H1 (cell line): Measurements from ENCODE around the gene WDR1.

Source experiments
- ATF2 ChIP-seq: IDR thresholded peaks from 2 replicates; pipeline ENCODE4 v1.6.1; 2012; ENCODE audit warnings: low read length, inconsistent platforms
- BRCA1 ChIP-seq: IDR thresholded peaks from 2 replicates; pipeline ENCODE4 v1.6.1; 2012; ENCODE audit warnings: low read depth, low read length, improper control_type of control experiment
- CREB1 ChIP-seq: IDR thresholded peaks from 2 replicates; pipeline ENCODE4 v1.6.1; 2012; ENCODE audit warnings: inconsistent platforms
- CTCF ChIP-seq, 3 experiments: IDR thresholded peaks; 1 replicate in 2 of 3; 2 replicates in 1 of 3; pipeline versions ENCODE4 v1.5.1 to v1.6.1; 2011; ENCODE audit warnings: low read length in 3 of 3, mild to moderate bottlenecking in 3 of 3, inconsistent platforms in 2 of 3, low read depth in 1 of 3, moderate library complexity in 1 of 3; ENCODE audit not compliant: insufficient read depth in 1 of 3; ENCODE audit errors: control extremely low read depth in 1 of 3
- EZH2 ChIP-seq: fragments of 200-600 bp; sonication (generic); IDR thresholded peaks from 2 replicates; pipeline ENCODE4 v1.7.1; 2012; ENCODE audit warnings: low read depth, mild to moderate bottlenecking, moderate library complexity, low read length, inconsistent platforms; ENCODE audit not compliant: severe bottlenecking
- JUND ChIP-seq: IDR thresholded peaks from 2 replicates; pipeline ENCODE4 v1.6.1; 2011; ENCODE audit warnings: mild to moderate bottlenecking, improper control_type of control experiment, low read length
- MAX ChIP-seq: IDR thresholded peaks from 2 replicates; pipeline ENCODE4 v1.6.1; 2012; ENCODE audit warnings: inconsistent platforms
- RAD21 ChIP-seq, 2 experiments: IDR thresholded peaks in 1 of 2; conservative IDR thresholded peaks in 1 of 2; 2 replicates each; pipeline ENCODE4 v1.6.1; 2011; ENCODE audit warnings: low read depth in 2 of 2, low read length in 2 of 2, improper control_type of control experiment in 1 of 2, inconsistent platforms in 1 of 2, mild to moderate bottlenecking in 1 of 2, moderate library complexity in 1 of 2

- TF ChIP-seq CREB1 = no peak
- TF ChIP-seq CTCF (IDR thresholded peaks at IDR 0.05; ENCODE audit: control extremely low read depth in 1 of 3, insufficient read depth in 1 of 3, low read depth in 1 of 3, low read length in 3 of 3) = no peak
- TF ChIP-seq JUND = no peak
- no peak for TF ChIP-seq RAD21 (IDR thresholded peaks at IDR 0.05 in 1 of 2, conservative IDR thresholded peaks at IDR 0.05 in 1 of 2; ENCODE audit: low read depth in 2 of 2, low read length in 2 of 2)
- TF ChIP-seq MAX = no peak
- TF ChIP-seq EZH2 = no peak
- TF ChIP-seq ATF2 = no peak
- TF ChIP-seq BRCA1 = no peak
These were observed 59.6 kb downstream of the WDR1 start for GRCh38 chr4:10057023-10057395.
